Stimulated activated CD8-positive, alpha-beta memory T cell treated with anti-CD3 and anti-CD28 coated beads, Interleukin-15, amount 100 ng/mL, for 4 hours (primary cell): ENCODE measurements around the gene ZNF93.
"Not testable (repeated sequence)": the region's sequence is repeated elsewhere in the genome, so short reads cannot be mapped to it uniquely, and the experiment has no call there.

Experiments
- DNase-seq, 2 donors: peaks; one replicate each; pipeline ENCODE4 v3.0.0-alpha.2; 2020; ENCODE audit warnings: low read depth in 2 of 2

ZNF93 gene

GRCh38 chr19:19938449-19938848 is 37.7 kb downstream of the ZNF93 start:
- no peak for DNase-seq

- DNase-seq, result no peak
Observed at GRCh38 chr19:19943848-19944582, 43.3 kb downstream of the ZNF93 start.

DNA sequence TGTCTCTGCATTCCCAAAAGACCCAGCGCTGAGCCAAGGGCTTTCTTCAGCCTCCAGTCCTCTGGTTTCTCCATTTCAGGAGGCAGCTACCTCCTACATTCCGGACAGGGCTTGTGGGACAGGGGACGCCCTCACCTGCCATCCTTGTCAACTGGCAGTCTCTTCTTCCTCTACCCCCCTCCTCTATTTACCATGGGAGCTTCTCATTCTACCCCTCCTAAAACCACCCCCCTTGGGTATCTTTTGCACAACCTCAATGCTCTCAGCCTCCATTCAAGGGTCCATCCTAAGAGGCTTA is 43.8 kb downstream of the ZNF93 start:
- DNase-seq, result no peak

GRCh38 chr19:19946226-19946625 is 45.5 kb downstream of the ZNF93 start:
- DNase-seq, result no peak

DNA sequence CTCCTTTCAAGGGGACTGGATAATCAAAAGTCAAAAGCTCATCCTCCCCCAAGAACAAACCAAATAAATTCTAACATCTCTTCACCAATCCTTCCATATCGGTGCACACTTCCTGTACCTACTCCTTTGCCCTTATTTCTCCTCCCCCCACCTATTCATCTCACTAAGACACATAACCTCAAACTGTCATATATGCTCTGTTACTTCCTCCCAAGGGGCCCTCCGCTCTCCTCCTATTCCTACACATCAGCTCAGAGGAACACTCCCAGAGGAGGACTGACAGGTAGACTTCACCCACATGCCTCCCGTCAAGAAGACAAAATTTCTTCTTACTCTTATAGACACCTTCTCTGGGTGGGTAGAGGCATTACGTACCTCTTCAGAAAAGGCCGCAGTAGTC is 48.1 kb downstream of the ZNF93 start:
- DNase-seq, result no peak

GRCh38 chr19:19955208-19955607 is 54.5 kb downstream of the ZNF93 start:
- DNase-seq, result no peak

DNA sequence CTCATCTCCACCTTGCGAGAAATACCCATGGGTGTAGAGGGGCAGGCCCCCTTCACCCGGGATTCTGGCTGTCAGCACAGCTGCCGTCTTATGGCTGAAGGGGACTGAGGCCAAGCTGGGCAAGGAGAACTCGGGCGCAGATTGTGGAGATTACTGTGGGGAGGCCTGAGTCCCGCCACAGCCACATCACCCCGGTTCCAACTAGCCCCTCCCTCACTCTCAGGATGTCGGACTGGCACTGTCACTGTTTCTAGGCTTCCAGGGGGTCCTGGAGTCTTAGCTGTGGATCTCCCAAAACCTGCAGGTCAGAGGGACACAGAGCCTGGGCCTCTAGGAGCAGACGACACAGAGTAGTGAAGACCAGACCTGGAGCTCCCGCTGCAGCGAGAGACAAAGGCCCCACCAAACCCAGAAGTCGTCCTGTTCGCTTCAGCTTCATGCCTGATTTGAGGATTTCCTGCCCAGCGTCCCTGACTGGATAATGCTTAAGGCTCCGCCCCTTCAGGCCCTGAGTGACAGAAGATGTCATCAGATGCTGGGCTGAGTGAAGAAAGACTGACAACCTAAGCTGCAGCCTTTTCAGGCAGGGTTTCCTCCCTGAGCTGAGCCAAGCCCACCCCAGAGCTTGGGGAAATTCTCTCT is 55.8 kb downstream of the ZNF93 start:
- DNase-seq, result no peak

GRCh38 chr19:19957766-19958165 is 57.0 kb downstream of the ZNF93 start:
- not testable (repeated sequence) for DNase-seq

- peak; percentile 17 to 20 for DNase-seq
Observed at GRCh38 chr19:19959151-19959799, 58.5 kb downstream of the ZNF93 start.

- no peak for DNase-seq
Observed at GRCh38 chr19:19964416-19964815, 63.7 kb downstream of the ZNF93 start.

GRCh38 chr19:19966126-19966525 is 65.4 kb downstream of the ZNF93 start:
- DNase-seq, result not testable (repeated sequence)

DNA sequence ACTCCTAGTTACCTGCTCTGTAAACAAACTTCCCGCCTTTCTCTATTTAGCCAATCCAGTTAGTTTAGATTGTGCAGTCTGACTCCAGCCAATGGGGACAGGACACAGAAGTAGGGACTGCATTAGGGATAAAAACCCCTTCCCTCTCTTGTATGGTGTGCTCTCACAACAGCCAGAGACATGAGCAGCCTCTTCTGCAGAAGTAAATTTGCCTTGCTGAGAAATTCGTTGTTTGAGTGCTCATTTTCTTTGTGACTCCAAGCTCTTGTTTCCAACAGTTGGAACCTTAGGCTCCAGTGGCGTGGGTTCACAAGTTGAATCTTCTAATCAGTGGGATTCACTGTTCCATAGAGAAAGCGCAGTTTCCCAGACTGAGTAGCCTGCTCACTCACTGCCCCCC is 66.1 kb downstream of the ZNF93 start:
- no peak for DNase-seq
